ENCODE results near the gene PRKG1.

PRKG1 gene

DNA sequence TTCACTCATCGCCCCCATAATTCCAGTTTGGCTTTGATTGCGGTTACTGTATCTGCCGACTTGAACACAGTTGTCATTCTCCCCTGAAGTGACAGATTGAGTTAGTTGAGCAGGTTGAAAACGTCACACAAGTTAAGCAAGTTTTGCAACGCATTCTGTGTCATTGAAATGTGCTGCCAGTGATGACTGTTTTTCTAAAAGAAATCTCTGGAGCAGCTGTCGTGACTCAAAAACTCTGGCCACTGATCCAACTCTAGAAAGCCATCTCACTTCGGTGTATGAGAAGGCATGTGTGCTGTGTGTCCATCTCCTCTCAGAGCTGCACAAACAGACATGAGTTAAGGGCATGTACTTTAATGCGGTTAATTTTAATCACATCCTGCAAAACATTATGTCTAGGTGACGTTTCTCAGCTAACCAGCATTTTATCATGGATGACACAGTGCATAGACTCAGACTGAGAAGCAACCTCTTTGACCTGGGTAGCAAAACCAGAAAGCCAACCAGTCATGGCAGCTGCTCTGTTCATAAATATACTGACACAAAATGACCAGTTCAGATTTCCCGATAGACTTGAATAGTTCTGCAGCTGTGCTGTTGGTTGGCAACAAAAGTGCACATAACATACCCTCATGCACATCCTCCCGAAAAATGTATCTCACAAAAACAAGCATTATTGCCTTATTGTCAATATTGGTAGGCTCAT is 555.8 kb downstream of the PRKG1 start:
- DNase-seq, result no peak

DNA sequence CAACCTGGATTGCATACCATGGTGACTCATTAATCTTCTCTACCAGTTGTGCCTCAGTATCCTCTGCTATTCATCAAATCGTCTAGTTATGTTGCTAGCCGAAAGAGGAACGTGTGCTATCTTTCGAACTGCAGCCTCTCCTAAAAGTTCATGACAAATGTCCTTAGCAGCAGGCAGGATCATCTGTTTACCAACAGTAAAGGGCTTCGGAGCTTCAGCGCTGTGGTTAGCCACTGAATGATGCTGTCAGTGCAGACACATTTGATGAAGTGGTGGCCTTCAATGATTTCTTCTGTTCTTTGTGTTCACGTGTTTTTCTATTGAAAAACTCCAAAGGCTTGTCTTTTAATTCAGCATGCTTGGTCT is 556.3 kb downstream of the PRKG1 start:
- no peak for DNase-seq

DNA sequence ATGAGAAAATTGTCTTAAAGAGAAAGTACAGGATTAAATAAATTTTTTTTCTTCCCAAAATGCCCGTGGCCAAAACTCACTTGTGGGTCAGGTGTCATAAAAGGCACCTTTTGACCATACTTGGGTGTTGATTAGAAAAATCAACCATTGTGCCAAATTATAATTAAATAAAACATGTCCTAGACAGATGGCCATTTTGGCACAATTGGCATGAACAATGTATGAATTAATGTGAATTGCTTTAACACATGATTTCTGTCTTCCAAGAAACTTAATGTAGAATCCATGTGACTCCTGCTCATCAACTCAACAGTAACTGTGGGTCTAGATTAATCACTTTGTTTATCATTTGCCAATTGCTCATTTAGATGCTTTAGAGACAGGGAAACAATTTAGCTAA is 561.1 kb downstream of the PRKG1 start:
- no peak for DNase-seq

DNA sequence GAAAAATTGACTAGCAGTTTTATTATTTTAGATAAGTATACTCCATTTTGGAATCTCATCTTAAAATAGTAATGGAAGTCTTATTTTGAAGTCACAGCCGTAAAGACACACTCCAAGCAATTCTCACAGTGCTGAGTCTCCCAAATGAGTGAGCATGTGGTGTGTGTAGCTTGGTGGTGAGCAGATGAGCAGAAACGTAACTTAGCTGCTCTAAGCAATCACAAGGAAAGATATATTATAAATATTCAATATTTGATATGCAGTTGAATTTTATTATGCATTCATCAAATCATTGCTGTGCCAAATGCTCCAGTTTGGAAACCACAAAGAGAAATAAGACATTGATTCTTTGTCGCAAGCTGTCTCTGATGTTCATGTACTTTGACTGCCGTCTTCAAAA is 563.9 kb downstream of the PRKG1 start:
- DNase-seq, result no peak

DNA sequence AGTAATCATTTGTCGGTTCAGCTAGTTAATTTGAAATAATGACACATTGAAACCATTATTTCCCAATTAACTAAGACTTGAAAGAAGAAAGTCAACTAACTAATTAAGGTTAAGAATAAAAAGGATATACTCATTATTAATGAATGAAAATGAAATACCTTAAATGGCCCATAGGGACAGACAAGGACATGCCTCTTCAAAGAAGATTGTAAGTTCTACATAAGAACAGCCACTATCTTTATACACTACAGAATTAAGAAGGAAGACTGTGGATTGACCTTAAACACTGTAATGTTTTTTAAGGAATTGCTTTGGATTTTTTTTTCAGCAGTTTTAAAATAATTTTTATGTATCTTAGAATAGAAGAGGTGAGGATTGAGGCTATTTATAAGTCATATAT is 564.5 kb downstream of the PRKG1 start:
- no peak for DNase-seq

DNA sequence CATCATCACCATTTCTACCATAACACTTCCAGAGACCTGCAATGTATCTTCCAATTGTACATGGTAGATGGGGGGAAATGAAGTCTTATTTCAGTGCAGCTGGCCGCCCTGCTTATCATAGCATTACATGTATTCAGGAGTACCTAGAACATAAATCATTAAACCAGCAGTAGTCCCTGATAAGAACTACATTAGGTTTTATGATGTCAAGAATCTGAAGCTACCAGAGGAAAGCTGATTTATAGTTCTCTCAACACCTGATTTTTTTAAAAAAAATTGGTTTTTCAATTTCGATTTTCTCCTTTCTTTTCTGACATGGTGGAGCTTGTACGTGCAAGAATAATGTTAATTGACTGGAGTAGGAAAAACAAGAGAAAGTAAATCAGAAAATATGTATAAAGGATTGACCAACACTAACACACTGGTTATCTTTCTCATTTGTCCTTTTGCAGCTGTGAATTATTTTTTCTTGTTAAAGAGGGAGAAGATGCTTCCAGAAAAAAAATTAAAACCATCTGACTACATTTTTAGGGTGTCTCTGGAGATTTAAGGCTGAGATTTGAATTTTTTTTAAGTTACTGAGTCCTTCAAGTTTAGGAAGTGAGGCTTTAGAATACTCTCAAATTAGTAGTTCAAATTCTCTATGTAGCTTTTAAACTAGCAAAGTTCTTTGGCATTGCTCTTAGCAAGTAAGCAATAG is 566.0 kb downstream of the PRKG1 start:
- DNase-seq, result no peak

DNA sequence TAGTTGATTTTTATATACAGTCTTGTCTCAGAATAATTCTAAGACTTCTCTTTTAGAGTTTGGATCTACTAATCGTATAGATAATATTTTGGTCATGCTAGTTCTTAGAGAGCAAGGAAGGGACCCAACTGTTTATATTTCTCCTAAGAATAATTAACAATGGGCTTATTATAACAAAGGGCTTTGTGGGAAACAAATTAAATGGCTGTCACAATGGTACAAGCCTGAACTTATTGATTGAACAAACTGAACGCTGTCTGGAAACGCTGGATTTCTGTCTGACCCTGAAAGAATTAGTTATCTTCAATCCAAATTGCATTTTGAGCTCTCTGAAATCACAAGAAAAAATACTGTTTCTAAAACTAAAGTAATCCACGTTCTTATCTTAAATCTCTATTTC is 568.3 kb downstream of the PRKG1 start:
- DNase-seq, result no peak

DNA sequence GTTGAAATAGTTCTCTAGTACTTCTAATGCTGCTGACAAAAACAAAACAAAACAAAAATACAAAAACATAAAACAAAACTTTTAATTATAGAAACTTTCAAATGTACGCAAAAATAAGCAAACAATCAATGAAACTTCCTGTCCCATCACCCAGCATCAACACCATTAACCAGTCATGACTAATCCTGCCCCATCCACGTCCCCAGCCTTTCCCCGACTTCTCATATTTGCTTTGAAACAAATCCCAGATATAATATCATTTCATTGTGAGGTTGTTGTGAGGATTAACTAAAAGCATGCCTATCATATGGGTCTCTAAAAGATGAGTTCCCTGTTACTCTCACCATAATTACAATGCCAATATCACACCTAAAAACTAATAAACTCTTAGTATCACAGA is 569.4 kb downstream of the PRKG1 start:
- DNase-seq, result no peak

DNA sequence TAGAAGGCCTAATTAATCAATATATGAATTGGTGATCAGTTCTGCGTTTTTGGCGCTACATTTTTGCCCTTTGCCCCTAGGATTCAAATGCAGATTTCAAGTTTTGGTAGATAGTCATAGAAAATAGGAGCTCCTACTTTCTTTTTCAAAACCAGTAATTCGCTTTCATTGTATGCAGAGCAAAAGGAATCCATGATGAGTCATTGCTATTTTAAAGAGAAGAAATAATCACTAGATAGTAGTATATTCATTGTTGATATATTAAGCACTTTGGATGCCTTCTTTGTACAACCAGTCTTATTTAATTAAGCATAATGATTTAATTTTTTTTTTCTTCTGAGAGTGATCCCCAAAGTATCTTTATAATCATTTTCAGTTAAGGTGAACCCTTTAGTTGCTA is 574.8 kb downstream of the PRKG1 start:
- no peak for DNase-seq

DNA sequence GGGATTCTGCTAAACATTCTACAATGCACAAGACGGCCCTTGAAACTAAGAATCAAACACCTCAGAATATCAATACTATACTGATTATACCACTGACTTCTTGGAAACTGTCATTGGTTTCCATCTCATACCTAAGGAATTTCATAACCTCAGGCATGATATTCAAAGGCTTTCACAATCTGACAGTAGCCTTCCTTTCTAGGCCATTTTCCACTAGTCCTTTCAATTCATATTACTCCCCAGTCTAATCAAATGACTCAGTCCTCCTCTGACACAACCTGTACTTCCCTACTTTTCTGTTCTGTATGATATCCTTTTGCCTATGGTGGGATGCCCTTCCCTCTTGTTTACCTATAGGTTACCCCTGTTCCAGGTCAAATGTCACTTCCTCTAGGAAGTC is 576.8 kb downstream of the PRKG1 start:
- no peak for DNase-seq

DNA sequence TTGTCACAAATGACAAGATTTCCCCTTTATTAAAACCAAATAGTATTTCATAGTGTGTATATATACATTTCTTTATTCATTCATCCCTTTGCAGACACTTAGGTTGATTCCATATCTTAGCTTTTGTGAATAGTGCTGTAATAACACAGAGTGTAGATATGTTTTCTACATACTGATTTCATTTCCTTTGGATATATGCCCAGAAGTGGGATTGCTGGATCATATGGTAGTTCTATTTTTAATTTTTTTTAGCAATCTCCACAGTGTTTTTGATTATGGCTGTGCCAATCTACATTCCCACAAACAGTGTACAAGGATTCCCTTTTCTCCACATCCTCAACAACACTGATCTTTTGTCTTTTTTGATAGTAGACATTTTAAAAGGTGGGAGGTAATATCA is 578.7 kb downstream of the PRKG1 start:
- DNase-seq, result no peak

DNA sequence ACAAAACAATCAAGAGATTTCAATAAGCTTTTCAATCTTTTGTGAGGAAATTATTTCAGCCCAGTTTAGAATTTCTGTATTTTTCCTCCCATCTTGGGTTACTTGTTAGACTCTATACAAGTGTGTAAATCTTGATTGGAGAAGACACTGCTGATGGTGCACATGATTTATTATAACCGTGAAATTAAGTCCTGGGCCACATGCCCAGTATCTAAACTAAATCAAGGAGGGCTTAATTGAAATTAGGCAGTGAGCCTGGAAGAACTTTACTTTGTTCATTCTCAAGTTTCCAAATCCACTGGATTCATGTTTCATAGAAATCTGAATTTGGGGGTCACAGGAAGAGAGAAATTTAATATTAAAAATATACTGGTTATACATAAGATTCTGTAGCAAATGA is 580.6 kb downstream of the PRKG1 start:
- DNase-seq, result no peak

DNA sequence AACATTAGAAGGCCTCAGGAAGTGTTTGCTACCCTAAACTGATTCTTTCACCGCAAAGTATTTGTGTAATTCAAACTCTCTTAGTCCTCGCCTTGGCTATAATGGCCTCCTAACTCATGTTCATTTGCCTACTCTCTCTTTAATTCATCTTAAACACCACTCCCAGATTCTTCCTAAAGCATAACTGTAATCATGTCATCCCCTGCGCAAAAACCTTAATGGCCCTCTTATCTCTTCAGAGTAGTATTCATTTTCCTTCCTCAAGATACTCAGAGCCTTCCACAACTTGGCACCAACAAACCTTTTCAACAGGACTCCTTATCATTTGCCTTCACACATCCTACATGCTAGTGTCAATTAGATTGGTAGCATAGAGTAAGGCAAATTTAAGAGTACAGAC is 582.2 kb downstream of the PRKG1 start:
- no peak for DNase-seq

DNA sequence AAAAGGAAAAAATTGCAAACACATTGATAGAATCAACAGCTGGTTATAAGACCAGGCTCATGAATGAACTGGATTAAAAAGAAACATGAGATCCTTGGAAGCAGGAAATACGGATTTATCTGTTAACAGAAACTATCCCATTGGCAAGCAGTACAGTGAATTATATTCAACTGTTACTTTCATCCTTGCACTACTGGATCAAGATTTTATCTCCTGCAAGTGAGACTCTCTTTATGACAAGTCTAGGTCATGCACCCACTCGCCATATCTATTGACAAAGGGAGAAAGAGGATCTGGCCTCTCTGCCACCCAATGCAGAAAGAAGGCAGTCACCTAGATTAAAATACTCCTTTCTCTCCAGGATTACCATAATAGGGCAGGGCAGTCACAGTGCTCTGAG is 583.7 kb downstream of the PRKG1 start:
- DNase-seq, result no peak

DNA sequence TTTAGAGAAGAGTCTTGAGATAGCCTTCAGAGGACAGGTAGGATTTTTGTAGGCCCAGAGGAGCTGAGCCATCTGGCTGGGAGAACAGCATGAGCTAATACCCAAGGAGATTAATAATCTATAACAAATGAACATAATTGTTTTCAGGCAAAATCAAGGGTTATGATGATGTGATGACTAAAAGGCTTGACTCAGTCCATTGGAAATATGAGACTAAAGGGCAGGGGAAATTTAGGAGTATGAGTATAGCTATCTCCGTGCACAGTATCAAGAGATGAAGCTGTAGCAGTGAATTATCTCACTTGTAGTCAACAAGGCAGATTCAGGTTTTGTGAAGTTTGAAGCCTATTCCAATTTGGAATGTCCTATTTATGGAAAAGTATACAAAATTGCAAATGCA is 585.1 kb downstream of the PRKG1 start:
- DNase-seq, result no peak

DNA sequence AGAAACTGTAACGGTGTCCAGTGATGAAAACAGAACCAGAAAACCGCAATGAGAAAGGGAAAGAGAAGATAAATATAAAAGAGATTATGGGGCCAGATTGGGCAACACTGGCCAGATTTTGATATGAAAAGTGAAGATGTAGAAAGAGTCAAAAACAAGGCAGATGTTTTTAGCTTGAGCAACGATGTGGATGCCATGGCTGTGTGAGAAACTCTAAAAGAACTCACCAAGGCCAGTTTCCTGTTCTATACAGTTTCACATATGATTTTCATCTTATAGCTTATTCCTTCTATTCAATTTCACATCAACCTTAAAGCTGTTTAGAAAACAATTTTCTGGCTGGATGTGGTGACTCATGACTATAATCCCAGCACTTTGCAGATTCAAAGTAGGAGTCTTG is 588.8 kb downstream of the PRKG1 start:
- DNase-seq, result no peak

DNA sequence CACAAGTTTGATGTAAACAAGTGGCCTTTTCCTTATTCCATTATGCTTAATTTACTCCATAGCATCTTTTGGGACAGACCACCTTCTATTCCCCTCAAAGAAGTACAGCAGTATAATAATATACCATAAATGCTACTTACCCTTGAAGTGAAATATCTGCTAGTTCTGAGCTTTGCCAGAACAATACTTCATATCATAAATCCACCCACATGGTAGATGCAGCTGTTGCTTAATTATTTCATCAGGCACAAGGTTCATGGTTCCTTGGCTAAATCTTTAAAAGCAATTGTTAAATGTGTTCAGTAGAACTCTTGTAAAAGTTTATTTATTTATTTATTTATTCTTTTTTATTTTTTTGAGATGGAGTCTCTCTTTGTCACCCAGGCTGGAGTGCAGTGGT is 592.2 kb downstream of the PRKG1 start:
- DNase-seq, result no peak

DNA sequence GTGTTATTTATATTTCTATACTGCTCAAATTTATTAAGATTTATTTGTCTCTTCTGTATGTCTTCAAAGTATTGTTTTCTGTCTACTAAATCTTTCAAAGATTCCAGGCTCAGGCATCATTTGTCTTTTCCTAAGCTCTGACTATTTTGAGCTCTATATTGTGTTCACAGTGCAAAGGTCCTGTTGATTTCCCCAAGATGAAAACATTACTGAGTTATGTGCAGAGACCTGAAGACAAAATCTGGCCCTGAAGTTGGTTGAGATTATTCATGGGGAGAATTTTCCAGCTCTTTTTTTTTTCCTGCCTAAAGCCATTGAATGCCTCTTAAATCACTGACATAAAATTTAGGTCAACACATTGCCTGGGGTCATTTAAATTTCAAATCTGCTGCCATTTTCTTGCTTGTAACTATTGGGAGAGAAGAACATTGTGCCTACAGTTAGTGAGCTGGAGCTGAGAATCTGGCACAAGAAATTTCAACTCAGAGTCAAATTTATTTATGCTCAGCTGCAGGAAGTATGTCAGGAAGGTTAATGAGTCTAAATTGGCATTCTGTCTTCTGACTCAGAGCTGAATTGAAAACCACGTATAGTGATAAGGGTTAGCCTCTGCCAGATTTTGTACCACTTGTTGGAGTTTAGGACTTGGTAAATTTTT is 593.5 kb downstream of the PRKG1 start:
- no peak for DNase-seq

DNA sequence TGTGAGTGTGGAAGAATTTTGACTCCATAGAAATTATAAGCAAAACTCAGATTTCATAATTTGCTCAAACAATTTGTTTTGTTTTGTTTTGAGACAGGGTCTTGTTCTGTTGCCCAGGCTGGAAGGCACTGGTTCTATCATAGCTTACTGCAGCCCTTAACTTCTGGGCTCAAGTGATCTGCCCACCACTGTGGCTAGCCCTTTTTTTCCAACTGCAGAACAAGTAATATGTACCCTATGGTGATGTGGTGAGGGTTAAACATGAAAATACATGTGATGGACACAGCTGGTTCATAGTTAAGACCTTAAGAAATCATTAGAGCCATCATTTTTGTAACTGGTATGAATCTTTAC is 594.0 kb downstream of the PRKG1 start:
- no peak for DNase-seq

DNA sequence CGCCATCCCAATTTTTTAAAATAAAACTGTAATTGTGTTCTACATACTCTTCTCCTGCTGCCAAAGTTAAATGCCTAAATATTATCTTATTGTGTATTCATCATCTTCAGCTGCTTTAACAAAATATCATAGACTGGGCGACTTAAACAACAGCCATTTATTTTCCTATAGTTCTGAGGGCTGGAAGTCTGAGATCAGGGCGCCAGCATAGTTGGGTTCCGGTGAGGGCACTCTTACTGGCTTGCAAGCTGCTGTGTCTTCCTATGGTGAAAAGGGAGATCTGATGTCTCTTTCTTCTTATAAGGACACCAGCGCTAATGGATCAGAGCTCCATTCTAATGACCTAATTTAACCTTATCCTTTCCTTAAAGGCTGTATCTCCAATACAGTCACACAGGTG is 594.8 kb downstream of the PRKG1 start:
- DNase-seq, result no peak

DNA sequence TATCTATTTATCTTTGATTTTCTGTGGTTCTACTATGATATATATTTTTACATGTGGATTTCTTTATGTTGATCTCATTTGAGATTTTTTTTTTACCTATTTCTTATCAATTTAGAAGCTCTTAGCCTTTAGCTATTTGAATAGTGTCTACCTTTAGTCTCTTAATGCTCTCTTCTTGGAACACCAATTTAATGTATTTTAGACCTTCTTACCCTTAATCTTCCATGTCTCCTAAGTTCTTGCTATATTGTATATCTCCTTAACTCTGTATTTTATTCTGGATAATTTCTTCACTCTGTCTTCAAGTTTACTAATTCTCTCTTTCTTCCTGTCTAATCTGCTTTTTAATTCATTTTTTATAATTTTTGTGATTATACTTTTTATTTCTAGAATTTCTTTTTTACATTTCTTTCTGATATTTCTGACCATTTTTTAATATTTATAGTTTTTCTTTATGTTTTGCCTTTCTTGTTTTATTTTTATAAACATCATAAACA is 597.8 kb downstream of the PRKG1 start:
- DNase-seq, result no peak

DNA sequence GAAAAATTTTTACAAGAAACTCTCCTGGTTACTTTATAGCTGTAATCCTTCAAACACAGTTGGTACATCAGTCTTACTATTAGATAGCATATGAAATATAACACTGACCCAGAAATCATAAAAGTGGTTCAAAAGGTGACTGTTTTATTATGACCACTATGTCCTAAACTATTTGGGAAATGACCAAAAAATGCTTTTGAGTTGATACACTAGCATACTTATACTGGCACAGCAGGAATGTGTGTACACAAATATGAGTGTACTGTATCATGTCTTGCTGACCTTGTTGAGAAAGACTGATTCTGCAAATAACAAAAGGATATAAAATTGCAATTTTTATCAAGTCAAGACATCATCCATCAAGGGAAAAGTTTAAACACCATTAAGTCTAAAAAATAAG is 600.8 kb downstream of the PRKG1 start:
- DNase-seq, result no peak

DNA sequence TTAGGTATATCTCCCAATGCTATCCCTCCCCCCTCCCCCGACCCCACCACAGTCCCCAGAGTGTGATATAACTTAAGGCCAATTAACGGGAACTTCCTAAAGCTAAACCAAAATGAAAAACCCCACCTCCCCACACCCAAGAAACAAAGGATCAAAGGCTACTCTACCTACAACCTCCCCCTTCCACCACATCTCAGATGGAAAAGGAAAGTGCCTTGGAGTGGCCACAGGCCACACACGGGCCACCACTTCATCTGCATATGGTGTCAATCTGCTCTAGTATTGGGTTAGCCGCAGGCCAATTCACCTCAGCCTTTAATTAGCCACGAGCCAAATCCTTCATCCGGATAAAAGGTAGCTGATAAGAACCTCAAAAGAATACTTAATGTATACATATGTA is 605.6 kb downstream of the PRKG1 start:
- no peak for DNase-seq

DNA sequence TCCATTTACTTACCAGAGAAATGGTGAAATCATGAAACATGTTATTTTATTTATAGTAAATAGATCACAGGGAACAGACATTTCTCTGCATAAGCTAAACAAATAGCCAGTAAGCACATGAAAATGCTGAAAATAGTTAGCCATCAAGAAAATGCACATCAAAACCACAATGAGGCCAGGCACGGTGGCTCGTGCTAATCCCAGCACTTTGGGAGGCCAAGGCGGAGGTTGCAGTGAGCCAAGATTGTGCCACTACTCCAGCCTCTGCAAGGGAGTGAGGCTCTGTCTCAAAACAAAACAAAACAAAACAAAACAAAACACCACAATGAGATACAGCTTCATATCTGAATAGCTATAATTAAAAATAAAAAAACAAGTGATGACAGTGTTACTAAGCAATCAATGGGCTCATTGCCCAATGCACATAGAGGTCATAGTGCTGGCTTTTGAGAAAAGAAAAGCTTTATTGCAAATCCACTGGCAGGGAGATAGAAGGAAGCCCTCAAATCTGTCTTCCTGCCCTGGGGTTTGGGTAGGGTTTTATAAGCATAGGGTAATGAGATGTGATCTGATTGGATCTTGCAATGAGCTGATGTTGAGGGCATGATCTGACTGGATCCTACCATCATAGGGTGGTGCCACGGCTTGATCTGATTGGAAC is 608.9 kb downstream of the PRKG1 start:
- DNase-seq, result no peak

All from activated CD4-positive, CD25-positive, alpha-beta regulatory T cell (primary cell).